Measurements from ENCODE around the gene PLCD3. TPM values are rescaled to one million over a fixed set of nuclear protein-coding genes. Genes with fewer than 3 reads are reported as not detected.

PLCD3 gene, protein sequence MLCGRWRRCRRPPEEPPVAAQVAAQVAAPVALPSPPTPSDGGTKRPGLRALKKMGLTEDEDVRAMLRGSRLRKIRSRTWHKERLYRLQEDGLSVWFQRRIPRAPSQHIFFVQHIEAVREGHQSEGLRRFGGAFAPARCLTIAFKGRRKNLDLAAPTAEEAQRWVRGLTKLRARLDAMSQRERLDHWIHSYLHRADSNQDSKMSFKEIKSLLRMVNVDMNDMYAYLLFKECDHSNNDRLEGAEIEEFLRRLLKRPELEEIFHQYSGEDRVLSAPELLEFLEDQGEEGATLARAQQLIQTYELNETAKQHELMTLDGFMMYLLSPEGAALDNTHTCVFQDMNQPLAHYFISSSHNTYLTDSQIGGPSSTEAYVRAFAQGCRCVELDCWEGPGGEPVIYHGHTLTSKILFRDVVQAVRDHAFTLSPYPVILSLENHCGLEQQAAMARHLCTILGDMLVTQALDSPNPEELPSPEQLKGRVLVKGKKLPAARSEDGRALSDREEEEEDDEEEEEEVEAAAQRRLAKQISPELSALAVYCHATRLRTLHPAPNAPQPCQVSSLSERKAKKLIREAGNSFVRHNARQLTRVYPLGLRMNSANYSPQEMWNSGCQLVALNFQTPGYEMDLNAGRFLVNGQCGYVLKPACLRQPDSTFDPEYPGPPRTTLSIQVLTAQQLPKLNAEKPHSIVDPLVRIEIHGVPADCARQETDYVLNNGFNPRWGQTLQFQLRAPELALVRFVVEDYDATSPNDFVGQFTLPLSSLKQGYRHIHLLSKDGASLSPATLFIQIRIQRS
- polyA plus RNA-seq (ENCODE audit: insufficient read length in 4 of 4): 10 to 100 TPM; 24.3 to 38.3 (median 27.9) TPM

DNA sequence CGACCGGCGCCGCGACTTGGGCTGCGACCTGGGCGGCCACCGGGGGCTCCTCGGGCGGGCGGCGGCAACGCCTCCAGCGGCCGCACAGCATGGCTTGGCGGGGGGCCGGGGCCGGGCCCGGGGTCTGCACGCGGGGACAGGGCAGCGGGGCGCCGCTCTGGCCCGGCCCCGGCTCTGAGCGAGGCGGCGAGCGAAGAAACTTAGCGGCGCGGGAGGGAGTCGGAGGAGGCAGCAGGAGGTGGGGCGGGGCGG, at the start of gene PLCD3:
PLCD3 (minus strand) TSS at position 196 of the 252 bp plus-strand sequence; CDS start at position 91, 105 bp downstream.
- DNase-seq (ENCODE audit: low read depth in 4 of 4, low spot score in 3 of 4): no peak

DNA sequence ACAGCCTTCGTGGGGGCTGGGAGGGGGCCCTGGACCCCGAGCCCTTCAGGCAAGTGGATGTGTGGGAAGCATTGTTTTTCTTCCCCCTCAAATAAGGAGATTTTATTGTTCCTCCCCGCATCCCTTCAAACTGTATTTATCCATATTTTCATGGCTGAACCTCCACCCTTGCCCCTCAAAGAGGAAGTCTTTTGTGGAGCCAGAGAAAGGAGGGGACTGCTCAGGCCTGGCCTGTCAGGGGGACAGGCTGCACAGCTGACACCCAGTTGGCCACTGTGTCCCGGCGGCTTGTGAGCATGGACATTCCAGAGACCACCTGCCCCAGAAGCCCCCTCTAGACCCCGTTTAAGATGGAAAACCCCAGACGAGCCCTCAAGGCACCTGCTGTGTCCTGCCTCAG, 45.2 kb upstream of the PLCD3 start:
- DNase-seq (ENCODE audit: low read depth in 4 of 4, low spot score in 3 of 4): no peak

DNA sequence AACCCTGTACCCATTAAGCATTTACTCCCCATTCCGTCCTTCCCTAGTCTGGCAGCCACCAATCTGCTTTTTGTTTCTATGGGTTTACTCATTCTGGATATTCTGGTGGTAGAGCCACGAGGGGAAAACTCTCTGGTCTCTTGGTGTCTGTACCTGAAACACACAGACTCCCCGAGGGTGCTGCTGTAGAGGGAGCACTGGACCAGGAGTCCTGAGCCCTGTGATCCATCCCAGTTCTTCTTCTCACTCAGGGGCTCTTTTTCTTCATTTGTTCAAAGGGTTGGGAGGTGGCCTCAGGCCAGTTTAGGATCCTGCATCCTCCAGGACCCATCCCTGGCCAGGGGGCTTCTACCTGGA, 43.4 kb upstream of the PLCD3 start:
- DNase-seq (ENCODE audit: low read depth in 4 of 4, low spot score in 3 of 4): no peak

DNA sequence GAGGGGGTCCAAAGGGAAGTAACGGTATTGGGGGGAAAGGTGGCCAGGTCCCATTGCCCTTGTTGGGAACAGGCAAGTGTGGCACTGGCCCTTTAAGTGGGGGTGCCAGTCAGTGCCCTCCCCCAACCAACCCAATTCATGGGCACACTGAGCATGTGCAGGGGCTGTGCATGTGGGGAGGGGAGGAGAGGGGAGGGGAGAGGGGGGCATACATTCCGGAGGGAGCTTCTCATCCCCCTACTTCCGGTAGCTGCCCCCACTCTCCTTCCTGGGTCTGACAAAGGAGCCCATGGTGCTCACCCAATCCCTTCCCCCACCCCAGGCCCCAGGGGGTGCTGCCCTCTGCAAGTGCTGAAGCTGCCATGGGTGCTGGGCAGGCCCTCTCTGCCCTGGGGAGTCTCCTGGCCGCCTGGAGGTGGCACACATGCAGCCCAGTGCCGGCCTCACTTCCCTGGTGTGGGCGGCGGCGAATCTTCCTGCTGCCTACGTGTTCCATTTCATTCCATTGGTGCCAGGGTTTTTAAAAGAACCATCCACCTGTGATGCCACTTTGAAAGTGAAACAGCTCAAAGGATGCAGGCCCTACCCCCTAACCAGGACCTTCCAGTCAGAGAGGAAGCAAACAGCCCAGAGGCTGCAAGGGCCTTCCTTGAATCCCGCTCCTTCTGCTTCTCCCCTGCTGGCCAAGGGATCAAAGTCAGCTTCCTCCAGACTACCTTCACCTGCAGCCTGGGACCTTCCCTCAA, 40.4 kb upstream of the PLCD3 start:
- peak in 2 of 4 donors; percentile 72 to 77 for DNase-seq (ENCODE audit: low read depth in 4 of 4, low spot score in 3 of 4)

DNA sequence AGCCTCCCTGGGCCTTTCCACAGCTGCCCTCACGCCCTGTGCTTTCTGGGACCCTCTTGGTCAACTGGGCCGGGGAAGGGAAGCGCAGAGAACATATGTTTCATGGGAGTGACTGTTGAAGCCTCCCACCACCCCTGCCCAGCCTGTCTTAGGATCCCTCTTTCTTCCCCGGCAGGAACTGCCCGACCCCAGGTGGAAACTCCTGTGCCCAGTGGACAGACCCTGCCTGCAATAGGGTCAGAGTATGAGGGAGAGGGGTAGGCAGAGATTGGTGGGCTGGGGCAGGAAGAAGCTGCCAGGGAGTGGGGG, 39.9 kb upstream of the PLCD3 start:
- DNase-seq (ENCODE audit: low read depth in 4 of 4, low spot score in 3 of 4): no peak

DNA sequence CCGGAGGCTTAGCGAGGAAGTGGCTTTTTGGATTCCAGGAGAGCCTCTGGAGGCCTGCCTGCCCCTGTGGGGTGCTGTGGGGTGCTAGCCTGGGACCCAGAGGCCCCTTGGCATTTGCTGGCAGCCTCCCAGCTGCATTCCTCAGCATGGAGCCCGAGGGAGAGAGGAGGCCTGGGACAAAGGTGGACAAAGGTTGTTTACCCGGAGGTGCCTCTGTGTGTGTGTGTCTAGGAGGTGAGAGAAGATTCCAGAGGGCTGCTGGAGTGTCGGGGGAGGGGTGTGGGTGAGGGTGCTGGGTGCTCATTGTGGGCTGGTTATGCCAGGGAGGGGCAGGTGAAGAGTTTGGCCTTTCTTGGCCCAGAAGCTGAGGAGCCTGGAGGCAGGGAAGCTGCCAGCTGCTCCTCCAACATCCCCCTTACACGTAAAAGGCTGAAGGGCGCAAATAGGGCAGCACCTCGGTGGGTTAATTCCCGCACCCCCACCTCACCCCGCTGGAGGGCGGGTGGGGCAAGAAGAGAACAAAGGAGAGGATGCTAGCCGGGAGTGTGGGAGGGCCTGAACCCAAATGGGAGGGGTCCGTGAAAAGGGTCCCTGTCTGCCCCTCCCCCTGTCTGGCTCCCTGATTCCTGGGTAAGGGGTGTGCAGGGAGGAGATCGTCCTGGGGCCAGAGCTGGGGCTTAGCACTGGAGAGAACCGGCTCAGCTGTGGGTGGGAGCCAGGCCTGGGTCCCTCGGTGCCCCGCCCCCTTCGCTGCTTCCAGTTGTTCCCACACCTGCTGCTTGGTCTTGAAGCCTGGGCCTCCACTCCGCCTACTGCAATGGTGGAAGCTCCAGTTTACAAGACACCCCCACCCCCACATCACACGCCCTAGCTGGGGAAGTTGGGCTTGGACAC, 39.3 kb upstream of the PLCD3 start:
- no peak for DNase-seq (ENCODE audit: low read depth in 4 of 4, low spot score in 3 of 4)

DNA sequence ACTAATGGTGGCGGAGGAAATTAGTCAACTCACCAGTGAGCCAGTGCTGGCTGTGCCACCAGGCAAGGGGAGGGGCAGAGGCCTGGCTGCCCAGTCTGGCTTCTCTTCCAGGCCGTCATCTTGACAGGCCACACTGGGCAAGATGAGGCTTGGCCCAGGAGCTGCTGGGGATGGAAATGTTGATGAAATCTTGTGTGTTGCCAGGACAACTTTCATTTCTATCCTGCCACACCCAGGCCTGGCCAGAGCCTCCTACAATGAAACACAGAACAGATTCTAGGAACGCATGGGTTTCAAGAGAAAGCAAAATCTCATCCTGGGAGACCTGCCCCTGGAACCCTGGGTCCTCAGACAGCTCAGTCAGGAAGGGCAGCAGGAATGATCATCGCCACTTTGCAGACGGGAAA, 38.6 kb upstream of the PLCD3 start:
- no peak for DNase-seq (ENCODE audit: low read depth in 4 of 4, low spot score in 3 of 4)

DNA sequence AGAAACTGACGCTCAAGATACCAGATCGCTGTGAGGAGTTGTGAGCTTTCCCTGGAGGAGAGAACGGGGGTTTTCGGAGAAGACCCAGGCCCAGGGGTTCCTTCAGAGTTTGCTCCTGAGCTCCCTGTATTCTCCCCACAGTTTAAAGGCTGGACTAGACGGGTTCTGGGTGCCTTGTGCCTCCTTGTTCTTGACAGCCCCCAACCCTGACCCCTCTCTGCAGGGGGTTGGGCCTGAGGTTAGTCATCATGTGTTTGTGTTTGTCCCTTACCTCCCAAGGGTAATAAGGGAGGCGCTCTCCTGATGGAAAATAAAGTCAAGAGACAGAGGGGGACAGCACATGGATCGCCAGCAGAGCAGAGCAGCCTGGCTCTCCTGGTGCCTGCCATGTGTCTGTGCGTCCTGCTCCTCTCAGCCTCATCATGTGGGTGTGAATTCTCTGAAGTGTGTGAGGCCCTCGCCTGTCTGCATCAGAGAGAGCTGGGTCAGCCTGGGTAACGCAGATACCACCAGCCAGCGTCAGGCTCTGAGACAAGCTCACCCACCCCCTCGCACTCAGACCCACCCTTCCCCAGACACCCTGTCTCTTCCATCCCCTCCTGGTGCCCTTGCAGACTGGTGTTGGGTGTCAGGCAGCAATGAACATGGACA, 38.1 kb upstream of the PLCD3 start:
- DNase-seq (ENCODE audit: low read depth in 4 of 4, low spot score in 3 of 4): no peak

DNA sequence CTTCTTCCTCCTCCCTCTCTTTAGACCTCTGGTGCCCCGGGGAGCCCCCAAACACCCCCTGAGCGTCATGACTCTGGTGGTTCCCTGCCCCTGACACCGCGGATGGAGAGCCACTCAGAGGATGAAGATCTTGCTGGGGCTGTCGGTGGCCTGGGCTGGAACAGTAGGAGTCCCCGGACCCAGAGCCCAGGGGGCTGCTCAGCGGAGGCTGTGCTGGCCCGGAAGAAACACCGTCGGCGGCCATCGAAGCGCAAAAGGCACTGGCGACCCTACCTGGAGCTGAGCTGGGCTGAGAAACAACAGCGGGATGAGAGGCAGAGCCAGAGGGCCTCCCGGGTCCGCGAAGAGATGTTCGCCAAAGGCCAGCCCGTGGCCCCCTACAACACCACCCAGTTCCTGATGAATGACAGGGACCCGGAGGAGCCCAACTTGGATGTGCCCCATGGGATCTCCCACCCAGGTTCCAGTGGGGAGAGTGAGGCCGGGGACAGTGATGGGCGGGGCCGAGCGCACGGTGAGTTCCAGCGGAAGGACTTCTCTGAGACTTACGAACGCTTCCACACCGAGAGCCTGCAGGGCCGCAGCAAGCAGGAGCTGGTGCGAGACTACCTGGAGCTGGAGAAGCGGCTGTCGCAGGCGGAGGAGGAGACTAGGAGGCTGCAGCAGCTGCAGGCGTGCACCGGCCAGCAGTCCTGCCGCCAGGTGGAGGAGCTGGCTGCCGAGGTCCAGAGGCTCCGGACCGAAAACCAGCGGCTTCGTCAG, 36.9 kb upstream of the PLCD3 start:
- DNase-seq (ENCODE audit: low read depth in 4 of 4, low spot score in 3 of 4): no peak

DNA sequence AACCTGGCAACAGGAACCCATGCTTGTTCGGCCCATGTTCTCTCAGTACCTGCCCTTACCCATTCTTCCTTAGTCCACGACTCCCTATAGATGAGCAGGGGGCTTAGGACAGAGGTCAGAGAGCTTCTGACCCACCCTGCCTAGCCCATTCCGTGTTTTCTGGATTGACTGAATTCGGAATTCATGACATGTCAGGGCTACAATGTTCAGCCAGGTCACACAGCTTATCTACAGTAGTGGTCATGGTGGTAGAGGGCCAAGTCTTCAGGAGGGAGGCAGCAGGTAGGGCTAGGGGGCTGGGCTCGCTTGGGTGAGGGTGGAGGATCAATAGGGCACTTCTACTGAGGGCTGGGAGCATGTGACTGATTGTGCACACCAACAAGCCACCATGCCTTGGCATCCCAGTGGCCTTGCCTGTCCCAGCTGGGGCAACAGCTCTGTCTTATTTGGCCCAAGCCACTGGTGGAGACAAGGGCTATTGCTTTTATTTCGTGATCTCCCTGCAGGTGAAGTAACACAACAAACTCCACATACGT, 32.5 kb upstream of the PLCD3 start:
- DNase-seq (ENCODE audit: low read depth in 4 of 4, low spot score in 3 of 4): no peak

DNA sequence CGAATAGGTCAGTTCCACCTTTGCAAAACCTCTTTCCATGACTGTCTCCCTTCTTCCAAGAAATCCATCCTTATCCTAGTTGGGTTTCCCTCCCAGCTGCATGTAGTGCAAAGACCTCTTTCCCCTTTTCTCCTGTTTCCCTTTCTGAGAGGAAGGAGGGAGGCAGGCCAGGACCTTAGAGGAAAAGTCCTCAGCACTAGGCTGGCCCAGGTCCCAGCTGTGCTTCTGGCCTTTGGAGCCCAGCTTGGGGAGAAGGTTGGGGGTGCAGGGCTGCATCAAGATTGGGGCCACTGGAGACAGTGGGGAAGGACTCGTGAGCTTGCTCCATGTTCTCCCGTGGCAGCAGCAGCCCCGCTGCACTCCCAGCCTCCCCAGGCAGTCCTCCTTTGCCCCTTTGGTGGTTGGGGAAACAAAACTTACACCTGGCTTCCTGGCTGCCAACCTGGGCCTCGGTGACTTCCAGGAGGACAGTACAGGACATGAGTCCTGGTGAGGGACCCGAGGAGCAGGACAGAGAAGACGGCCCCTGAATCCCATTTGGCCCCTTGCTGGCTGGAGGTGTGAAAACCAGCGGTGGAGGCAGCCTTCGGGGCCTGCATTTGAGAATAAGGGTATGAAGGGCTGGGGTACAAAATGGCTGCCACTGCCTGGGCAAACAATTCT, 29.8 kb upstream of the PLCD3 start:
- DNase-seq (ENCODE audit: low read depth in 4 of 4, low spot score in 3 of 4): no peak

DNA sequence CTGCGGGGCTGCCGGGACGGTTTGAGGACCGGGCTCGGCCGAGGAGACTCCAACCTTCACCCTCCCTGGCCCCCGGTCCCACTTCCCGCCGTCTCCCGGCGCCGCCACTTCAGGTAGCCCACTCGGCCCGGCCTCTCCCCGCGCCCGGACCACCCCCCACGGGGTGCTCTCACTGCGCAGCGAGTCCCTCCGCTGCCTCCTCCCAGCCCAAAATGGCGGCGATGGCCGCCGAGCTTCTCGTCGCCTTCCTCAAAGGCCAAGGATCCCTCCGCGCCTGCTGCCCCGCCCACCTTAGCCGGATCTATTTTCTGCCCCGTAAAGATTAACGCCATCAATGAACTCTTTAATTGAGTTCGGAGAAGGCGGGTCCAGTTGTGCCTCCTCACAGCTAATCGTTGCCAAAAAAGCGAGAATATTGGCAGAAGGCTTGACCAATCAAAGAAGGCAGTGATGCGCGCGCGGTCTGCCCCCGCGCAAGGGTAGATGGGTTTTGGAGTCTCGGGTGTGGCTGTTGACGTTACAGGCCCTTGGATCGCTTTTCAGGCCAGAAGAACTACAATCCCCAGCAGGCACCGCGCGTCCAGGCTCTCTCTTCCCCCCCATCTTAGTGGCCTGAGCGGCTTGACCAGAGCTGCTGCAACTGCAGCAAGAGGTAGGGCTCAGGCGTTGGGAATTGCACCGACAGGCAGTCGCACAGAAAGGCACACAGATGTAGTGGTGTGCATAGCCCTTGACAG, 29.1 kb upstream of the PLCD3 start, which contains the start of gene HEXIM2:
HEXIM2 (plus strand) TSS at position 588 of the 737 bp plus-strand sequence. CDS start 919 bp downstream, outside the sequence.
- peak; percentile 99 to 100 (median 100) for DNase-seq (ENCODE audit: low read depth in 4 of 4, low spot score in 3 of 4)

DNA sequence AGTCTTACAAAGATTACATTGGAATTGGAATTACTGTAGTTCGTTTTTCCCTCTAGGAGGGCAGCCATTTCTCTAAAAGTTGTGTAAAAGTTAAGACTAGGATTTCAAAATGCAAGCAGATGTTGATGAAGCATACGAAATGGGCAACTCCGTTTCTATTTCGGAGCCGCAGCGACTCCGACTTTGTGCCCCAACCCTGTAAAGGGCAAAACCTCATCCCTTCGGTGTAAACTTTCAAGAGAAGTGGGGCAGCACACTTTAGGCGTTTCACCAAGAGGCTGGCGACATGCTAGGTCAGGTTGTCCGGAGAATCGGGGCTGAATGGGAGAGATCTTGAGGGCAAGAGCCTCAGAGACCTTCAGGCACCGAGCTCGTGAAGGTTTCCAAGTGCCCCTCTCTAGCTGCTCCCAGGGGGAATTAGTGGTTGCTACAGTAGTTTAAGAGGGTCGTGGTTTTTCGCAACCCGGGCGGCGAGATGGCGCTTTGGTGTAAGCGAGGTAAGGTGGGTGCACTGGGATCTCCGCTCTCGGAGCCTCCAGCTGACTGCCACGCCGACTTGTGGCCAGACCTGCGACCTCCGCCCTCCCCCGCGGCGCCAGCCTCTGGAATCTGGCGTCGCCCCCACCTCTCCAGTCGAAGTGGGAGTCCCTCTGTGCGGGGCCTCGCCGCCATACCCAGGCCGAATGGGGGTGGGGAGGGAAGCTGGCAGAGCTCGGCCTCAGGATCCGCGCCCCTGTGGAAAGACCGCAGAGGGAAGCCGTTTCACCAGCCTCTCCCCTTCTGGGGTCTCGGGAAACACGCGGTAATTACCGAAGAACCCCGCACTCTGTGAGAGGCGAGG, 28.4 kb upstream of the PLCD3 start:
- DNase-seq (ENCODE audit: low read depth in 4 of 4, low spot score in 3 of 4): peak in 1 of 4 donors; percentile 77

DNA sequence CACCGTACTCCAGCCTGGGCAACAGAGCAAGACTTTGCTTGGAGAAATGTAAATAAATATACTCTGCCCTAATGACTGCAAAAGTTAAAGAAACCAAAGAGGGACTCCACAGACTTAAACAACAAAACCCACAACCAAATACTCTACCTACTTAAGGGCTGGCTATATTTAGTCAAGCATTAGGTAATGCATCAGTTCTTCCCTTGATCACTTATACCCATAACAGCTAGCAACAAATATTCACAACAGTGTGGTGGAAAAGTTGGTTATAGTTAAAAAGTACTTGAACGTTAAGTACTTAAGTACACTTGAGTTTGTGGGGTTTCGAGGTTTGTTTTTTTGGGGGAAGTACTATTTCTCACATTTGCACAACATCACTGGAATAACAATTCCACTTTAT, 23.9 kb upstream of the PLCD3 start:
- no peak for DNase-seq (ENCODE audit: low read depth in 4 of 4, low spot score in 3 of 4)

DNA sequence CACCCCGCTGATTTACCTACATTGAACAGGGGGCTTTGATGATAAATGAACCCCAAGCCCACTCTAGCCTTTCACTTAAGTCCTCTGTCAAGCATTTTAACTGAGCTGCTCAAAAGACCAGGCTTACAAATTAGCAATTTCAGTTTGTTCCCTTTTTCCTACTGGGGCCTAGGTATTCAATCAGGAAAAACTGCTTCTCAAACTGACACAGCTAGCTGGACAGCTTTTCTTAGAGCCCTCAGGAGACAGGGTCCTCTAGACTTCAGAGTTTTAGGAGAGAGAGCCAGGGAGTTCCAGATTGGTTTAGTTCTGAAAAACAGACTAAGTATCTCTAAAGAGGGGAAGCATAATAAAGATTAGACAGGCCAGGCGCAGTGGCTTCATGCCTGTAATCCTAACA, 23.2 kb upstream of the PLCD3 start:
- DNase-seq (ENCODE audit: low read depth in 4 of 4, low spot score in 3 of 4): no peak

DNA sequence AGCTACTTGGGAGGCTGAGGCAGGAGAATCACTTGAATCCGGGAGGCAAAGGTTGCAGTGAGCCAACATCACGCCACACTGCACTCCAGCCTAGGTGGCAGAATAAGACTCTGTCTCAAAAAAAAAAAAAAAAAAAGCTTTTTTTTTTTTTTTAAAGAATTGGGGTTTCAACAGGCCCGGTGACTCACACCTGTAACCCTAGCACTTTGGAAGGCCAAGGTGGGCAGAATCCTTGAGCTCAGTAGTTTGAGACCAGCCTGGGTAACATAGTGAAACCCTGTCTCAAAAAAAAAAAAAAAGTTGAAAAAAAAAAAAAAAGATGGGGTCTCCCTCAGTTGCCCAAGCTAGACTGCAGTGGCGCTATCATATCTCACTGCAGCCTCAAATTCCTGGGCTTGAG, 22.7 kb upstream of the PLCD3 start:
- no peak for DNase-seq (ENCODE audit: low read depth in 4 of 4, low spot score in 3 of 4)
